HCT116 (cell line): Measurements from ENCODE around the gene FAM24B. TPM values are rescaled to one million over a fixed set of nuclear protein-coding genes. Genes with fewer than 3 reads are reported as not detected.

Experiments used
- ATAC-seq: fragments of 200-7000 bp; cut with Tn5 transposase; 2 replicates; pipeline ENCODE4 v1.9.1; 2020; ENCODE audit warnings: mild to moderate bottlenecking, moderate library complexity
- BruUV-seq: library from RNA; stranded (reverse); fragments of 400-500 nt; replicated peaks from 2 replicates; lab custom pipeline; 2021; lab: Mats Ljungman, UMichigan
- CTCF ChIA-PET: fragments of 300-600 bp; sonication (Branson Sonifier 250); formaldehyde crosslinking; loops from one replicate; lab custom pipeline; 2021; ENCODE audit warnings: antibody characterized with exemption; lab: Charles Lee
- POLR2A ChIA-PET: fragments of 300-600, 350-600 bp; sonication (Branson Sonifier 250); formaldehyde crosslinking; loops from one replicate; lab custom pipeline; 2021; ENCODE audit warnings: antibody characterized with exemption; lab: Charles Lee
- RAD21 ChIA-PET, 2 experiments: fragments of 300-600 bp; sonication (Branson Sonifier 250); formaldehyde crosslinking; loops; one replicate each; lab custom pipeline; 2023; ENCODE audit warnings: low total read pairs in 2 of 2; ENCODE audit not compliant: uncharacterized antibody in 2 of 2, unreplicated experiment in 2 of 2, low non-redundant PET in 1 of 2; lab: Charles Lee
- DNase-seq: peaks from one replicate; pipeline ENCODE4 v3.0.0-alpha.2; 2010; ENCODE audit warnings: low read depth, low spot score
- H2AFZ ChIP-seq: fragments of 200-600 bp; shearing (Covaris generic), sonication (generic); 2 replicates; pipeline ENCODE4 v1.6.1; 2017; ENCODE audit warnings: low read depth, mixed run types, mixed read lengths, antibody characterized with exemption, low read length; ENCODE audit not compliant: poor library complexity, severe bottlenecking
- H3K27ac ChIP-seq: 2 replicates; pipeline ENCODE4 v1.5.1; 2012; ENCODE audit warnings: low read depth, low read length
- H3K27me3 ChIP-seq: fragments of 200-600 bp; sonication (generic); 2 replicates; pipeline ENCODE4 v1.6.1; 2016; ENCODE audit warnings: mixed run types, low read length, mixed read lengths; ENCODE audit not compliant: insufficient read depth
- H3K36me3 ChIP-seq, 2 experiments: fragments of 200-500 bp in 1 of 2; fragments of 200-600 bp in 1 of 2; sonication (Bioruptor generic) in 1 of 2; sonication (generic) in 1 of 2; 2 replicates each; pipeline versions ENCODE4 v1.5.1 to v1.6.1; 2014 to 2016; ENCODE audit warnings: low read length in 2 of 2, inconsistent platforms in 1 of 2, mixed read lengths in 1 of 2, mixed run types in 1 of 2; ENCODE audit not compliant: insufficient read depth in 2 of 2, control insufficient read depth in 1 of 2
- H3K4me1 ChIP-seq, 2 experiments: fragments of 200-600 bp in 1 of 2; sonication (generic) in 1 of 2; 2 replicates each; pipeline versions ENCODE4 v1.5.1 to v1.6.1; 2012 to 2017; ENCODE audit warnings: low read length in 2 of 2, inconsistent platforms in 1 of 2, mild to moderate bottlenecking in 1 of 2, mixed read lengths in 1 of 2, mixed run types in 1 of 2, moderate library complexity in 1 of 2; ENCODE audit not compliant: insufficient read depth in 2 of 2, control insufficient read depth in 1 of 2
- H3K4me2 ChIP-seq: fragments of 200-600 bp; sonication (generic); 2 replicates; pipeline ENCODE4 v1.6.1; 2017; ENCODE audit warnings: mixed run types, low read length, mixed read lengths
- H3K4me3 ChIP-seq, 2 experiments: fragments of 200-600 bp in 1 of 2; sonication (generic) in 1 of 2; replicated peaks in 1 of 2; 2 replicates each; pipeline ENCODE4 v1.5.1; 2011 to 2016; ENCODE audit warnings: low read length in 2 of 2, control low read depth in 1 of 2, low read depth in 1 of 2, mild to moderate bottlenecking in 1 of 2, mixed read lengths in 1 of 2, mixed run types in 1 of 2
- H3K79me2 ChIP-seq: fragments of 200-600 bp; sonication (generic); 2 replicates; pipeline ENCODE4 v1.6.1; 2017; ENCODE audit warnings: mild to moderate bottlenecking, mixed run types, low read length, moderate library complexity, mixed read lengths; ENCODE audit not compliant: insufficient read depth
- H3K9ac ChIP-seq: fragments of 200-600 bp; sonication (generic); 2 replicates; pipeline ENCODE4 v1.6.1; 2016; ENCODE audit warnings: low read length, mixed read lengths
- H3K9me2 ChIP-seq: fragments of 200-600 bp; sonication (generic), shearing (Covaris generic); 2 replicates; pipeline ENCODE4 v1.6.1; 2017; ENCODE audit warnings: mixed run types, mild to moderate bottlenecking, moderate library complexity; ENCODE audit not compliant: insufficient read depth
- H3K9me3 ChIP-seq, 2 experiments: fragments of 200-500 bp in 1 of 2; fragments of 200-600 bp in 1 of 2; sonication (Bioruptor generic) in 1 of 2; sonication (generic) in 1 of 2; 2 replicates each; pipeline ENCODE4 v1.6.1; 2014 to 2017; ENCODE audit warnings: low read length in 2 of 2, mixed read lengths in 2 of 2, inconsistent platforms in 1 of 2, low read depth in 1 of 2, mild to moderate bottlenecking in 1 of 2, mixed run types in 1 of 2, moderate library complexity in 1 of 2; ENCODE audit not compliant: control insufficient read depth in 1 of 2, insufficient read depth in 1 of 2
- H4K20me1 ChIP-seq: fragments of 200-600 bp; sonication (generic), shearing (Covaris generic); 2 replicates; pipeline ENCODE4 v1.6.1; 2017; ENCODE audit warnings: mixed run types, mild to moderate bottlenecking, moderate library complexity; ENCODE audit not compliant: insufficient read depth
- EGR1 ChIP-seq: IDR thresholded peaks from 2 replicates; pipeline ENCODE4 v1.6.1; 2012; ENCODE audit warnings: low read depth
- ELF1 ChIP-seq: IDR thresholded peaks from 2 replicates; pipeline ENCODE4 v1.6.1; 2012; ENCODE audit warnings: low read depth, borderline replicate concordance
- EZH2 ChIP-seq: fragments of 200-600 bp; sonication (generic); IDR thresholded peaks from 2 replicates; pipeline ENCODE4 v1.6.1; 2017; ENCODE audit warnings: antibody characterized with exemption, mixed run types
- FOSL1 ChIP-seq: IDR thresholded peaks from 2 replicates; pipeline ENCODE4 v1.6.1; 2012; ENCODE audit warnings: low read depth
- JUND ChIP-seq: IDR thresholded peaks from 2 replicates; pipeline ENCODE4 v1.6.1; 2012
- POLR2AphosphoS5 ChIP-seq: IDR thresholded peaks from 2 replicates; pipeline ENCODE4 v1.6.1; 2011; ENCODE audit warnings: mild to moderate bottlenecking, low read depth, low read length, moderate library complexity
- RAD21 ChIP-seq: IDR thresholded peaks from 2 replicates; pipeline ENCODE4 v1.6.1; 2012; ENCODE audit warnings: low read depth, mild to moderate bottlenecking
- REST ChIP-seq: IDR thresholded peaks from 2 replicates; pipeline ENCODE4 v1.6.1; 2012; ENCODE audit warnings: low read depth
- SIN3A ChIP-seq: IDR thresholded peaks from 2 replicates; pipeline ENCODE4 v1.6.1; 2012; ENCODE audit warnings: low read depth
- SP1 ChIP-seq: IDR thresholded peaks from 2 replicates; pipeline ENCODE4 v1.6.1; 2012; ENCODE audit warnings: low read depth
- SRF ChIP-seq: IDR thresholded peaks from 2 replicates; pipeline ENCODE4 v1.6.1; 2012; ENCODE audit warnings: low read depth
- TCF7L2 ChIP-seq: IDR thresholded peaks from 2 replicates; pipeline ENCODE4 v1.7.0; 2011; ENCODE audit warnings: borderline replicate concordance, inconsistent platforms; ENCODE audit not compliant: insufficient read depth, insufficient read length; ENCODE audit errors: extremely low read depth
- YY1 ChIP-seq: IDR thresholded peaks from 2 replicates; pipeline ENCODE4 v1.6.1; 2011; ENCODE audit warnings: low read length, low read depth, moderate library complexity, mild to moderate bottlenecking; ENCODE audit not compliant: insufficient replicate concordance; ENCODE audit errors: extremely low read depth
- ZBTB33 ChIP-seq: IDR thresholded peaks from 2 replicates; pipeline ENCODE4 v1.6.1; 2011; ENCODE audit warnings: mild to moderate bottlenecking, low read length, moderate library complexity; ENCODE audit not compliant: insufficient replicate concordance; ENCODE audit errors: extremely low read depth
- ZFX ChIP-seq: fragments of 450-650 bp; IDR thresholded peaks from 2 replicates; pipeline ENCODE4 v1.6.1; 2017
- ZNF274 ChIP-seq: fragments of 200-500 bp; sonication (Bioruptor generic); IDR thresholded peaks from 2 replicates; pipeline ENCODE4 v1.6.1; 2014; ENCODE audit warnings: mild to moderate bottlenecking, low read depth, low read length, inconsistent platforms
- intact Hi-C: fragments of 100-400 bp; cut with micrococcal nuclease; formaldehyde crosslinking; loops from 2 replicates; pipeline ENCODE4 v1.10.0; 2022
- total RNA-seq: library from RNA; stranded (reverse); gene quantifications from one replicate; pipeline ENCODE4 v1.2.1, GENCODE V29; 2021; ENCODE audit not compliant: unreplicated experiment
- TF ChIP-seq, protein P1 (sequence below), 3 experiments: fragments of 200-600 bp in 1 of 3; sonication (generic) in 1 of 3; IDR thresholded peaks in 2 of 3; conservative IDR thresholded peaks in 1 of 3; 2 replicates each; pipeline ENCODE4 v1.5.1; 2012 to 2017; ENCODE audit warnings: low read depth in 2 of 3, low read length in 2 of 3, antibody characterized with exemption in 1 of 3, borderline replicate concordance in 1 of 3, control low read depth in 1 of 3, mild to moderate bottlenecking in 1 of 3, mixed read lengths in 1 of 3, mixed run types in 1 of 3, moderate library complexity in 1 of 3; ENCODE audit not compliant: insufficient read depth in 1 of 3
- TF ChIP-seq, protein P2 (sequence below): IDR thresholded peaks from 2 replicates; pipeline ENCODE4 v1.6.1; 2012
- TF ChIP-seq, protein P3 (sequence below): IDR thresholded peaks from 2 replicates; pipeline ENCODE4 v1.6.1; 2012

Gene FAM24B
- total RNA-seq, 1 experiment from 2014 or later = 6.8 TPM

DNA sequence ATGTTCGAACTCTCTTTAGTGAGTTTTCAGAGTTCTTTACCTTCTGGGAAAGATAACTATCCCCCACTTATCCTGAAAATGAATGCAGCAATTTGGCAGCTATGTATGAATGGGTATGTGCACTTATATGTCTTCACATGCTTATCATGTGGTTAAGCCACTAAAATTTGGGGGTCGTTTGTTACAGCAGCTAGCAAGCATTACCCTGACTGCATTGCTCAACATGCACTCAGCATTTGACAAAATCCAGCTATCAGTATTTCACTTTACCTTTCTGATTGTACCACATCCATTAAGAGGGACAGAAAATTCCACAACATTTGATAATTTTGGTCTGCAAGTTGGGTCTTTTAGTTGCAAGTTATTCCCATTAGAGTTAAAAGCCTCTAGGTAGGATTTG, 43.5 kb downstream of the FAM24B start:
- Histone ChIP-seq H3K27me3 (peaks cover 37% of the 10 kb centered on the region), H4K20me1 (no peaks in the 10 kb centered on the region), H3K9me3 (no peaks in the 10 kb centered on the region), H3K4me1 (no peaks in the 10 kb centered on the region), H3K27ac (no peak overlapping the region), H3K4me2 (no peak overlapping the region), H2AFZ (no peak overlapping the region), H3K4me3 (no peak overlapping the region), H3K36me3 (0 out of 4 replicates have a peak, but pooled peaks cover 0 to 12% of the 10 kb centered on the region in 2 experiments), H3K9ac (no peak overlapping the region), H3K9me2 (no peaks in the 10 kb centered on the region), H3K79me2 (no peaks in the 10 kb centered on the region)
- ChIA-PET POLR2A (no interaction called here), RAD21 (no interaction called here), CTCF (no interaction called here)
- DNase-seq (no peak), ATAC-seq (no peak)
- BruUV-seq = no TSS peak
- intact Hi-C loops = no loop called here
- TF ChIP-seq ZBTB33 = no peak
- TF ChIP-seq SIN3A = no peak
- TF ChIP-seq, protein P1, sequence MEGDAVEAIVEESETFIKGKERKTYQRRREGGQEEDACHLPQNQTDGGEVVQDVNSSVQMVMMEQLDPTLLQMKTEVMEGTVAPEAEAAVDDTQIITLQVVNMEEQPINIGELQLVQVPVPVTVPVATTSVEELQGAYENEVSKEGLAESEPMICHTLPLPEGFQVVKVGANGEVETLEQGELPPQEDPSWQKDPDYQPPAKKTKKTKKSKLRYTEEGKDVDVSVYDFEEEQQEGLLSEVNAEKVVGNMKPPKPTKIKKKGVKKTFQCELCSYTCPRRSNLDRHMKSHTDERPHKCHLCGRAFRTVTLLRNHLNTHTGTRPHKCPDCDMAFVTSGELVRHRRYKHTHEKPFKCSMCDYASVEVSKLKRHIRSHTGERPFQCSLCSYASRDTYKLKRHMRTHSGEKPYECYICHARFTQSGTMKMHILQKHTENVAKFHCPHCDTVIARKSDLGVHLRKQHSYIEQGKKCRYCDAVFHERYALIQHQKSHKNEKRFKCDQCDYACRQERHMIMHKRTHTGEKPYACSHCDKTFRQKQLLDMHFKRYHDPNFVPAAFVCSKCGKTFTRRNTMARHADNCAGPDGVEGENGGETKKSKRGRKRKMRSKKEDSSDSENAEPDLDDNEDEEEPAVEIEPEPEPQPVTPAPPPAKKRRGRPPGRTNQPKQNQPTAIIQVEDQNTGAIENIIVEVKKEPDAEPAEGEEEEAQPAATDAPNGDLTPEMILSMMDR (IDR thresholded peaks at IDR 0.05 in 2 of 3, conservative IDR thresholded peaks at IDR 0.05 in 1 of 3; ENCODE audit: borderline replicate concordance in 1 of 3, insufficient read depth in 1 of 3, low read depth in 2 of 3, low read length in 2 of 3) = no peak
- no peak for TF ChIP-seq ZFX
- TF ChIP-seq, protein P2, sequence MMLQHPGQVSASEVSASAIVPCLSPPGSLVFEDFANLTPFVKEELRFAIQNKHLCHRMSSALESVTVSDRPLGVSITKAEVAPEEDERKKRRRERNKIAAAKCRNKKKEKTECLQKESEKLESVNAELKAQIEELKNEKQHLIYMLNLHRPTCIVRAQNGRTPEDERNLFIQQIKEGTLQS = no peak
- TF ChIP-seq, protein P3, sequence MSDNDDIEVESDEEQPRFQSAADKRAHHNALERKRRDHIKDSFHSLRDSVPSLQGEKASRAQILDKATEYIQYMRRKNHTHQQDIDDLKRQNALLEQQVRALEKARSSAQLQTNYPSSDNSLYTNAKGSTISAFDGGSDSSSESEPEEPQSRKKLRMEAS = no peak
- no peak for TF ChIP-seq RAD21
- TF ChIP-seq EGR1 = no peak
- TF ChIP-seq SRF = no peak
- no peak for TF ChIP-seq FOSL1
- no peak for TF ChIP-seq TCF7L2
- TF ChIP-seq POLR2AphosphoS5 = no peak
- TF ChIP-seq ELF1 = no peak
- no peak for TF ChIP-seq EZH2
- TF ChIP-seq REST = no peak
- TF ChIP-seq JUND = no peak
- TF ChIP-seq YY1 = no peak
- no peak for TF ChIP-seq ZNF274
- TF ChIP-seq SP1 = no peak
